ENCODE data around the gene DPYD. TPM values are rescaled to one million over a fixed set of nuclear protein-coding genes. Genes with fewer than 3 reads are reported as not detected.

Gene DPYD
- total RNA-seq, 1 donor, result 81.4 TPM

DNA sequence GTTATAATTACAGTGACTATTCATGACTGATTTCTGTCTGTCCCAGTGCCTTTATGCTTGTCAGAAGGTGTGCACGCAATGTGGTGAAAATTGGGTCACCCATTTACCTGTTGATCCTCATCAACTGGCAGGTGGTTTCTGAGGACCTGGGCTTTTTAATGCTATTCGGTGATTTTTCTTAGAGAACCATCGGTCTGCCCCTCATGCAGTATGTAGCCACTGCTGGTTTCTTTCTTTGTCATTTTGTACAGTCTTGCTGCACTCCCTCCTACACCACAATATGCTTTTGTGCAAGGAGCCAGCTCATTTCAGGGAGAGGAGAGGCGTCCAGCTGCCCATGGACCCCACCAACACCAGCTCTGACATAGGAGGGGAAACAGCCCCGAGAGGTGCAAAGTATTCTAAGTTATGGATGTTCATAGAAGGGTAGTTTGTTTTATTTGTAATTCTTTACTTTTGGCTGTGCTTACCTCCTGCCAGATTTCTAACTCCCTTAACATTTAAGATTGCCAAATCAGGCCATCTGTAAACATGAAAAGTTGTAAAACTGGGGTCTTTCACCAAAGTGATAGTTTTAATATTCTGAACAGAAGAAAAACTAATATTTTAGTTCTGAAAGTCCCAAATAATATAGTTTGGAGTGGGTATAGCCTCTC is 873.9 kb downstream of the DPYD start:
- Histone ChIP-seq H3K27ac (ENCODE audit: low read depth, low read length) (no peak overlapping the region), H3K9me3 (ENCODE audit: low read depth, low read length) (peaks cover 2% of the 10 kb centered on the region), H4K20me1 (ENCODE audit: insufficient read depth, low read length) (no peaks in the 10 kb centered on the region), H3K4me3 (ENCODE audit: insufficient read depth, low read length) (no peak overlapping the region), H2AFZ (ENCODE audit: low read length) (no peak overlapping the region), H3K4me2 (ENCODE audit: insufficient read depth, low read length) (no peak overlapping the region), H3K4me1 (ENCODE audit: insufficient read depth, low read length) (peaks cover 13% of the 10 kb centered on the region), H3K27me3 (ENCODE audit: insufficient read depth, low read length) (no peaks in the 10 kb centered on the region), H3K79me2 (ENCODE audit: insufficient read depth, low read length) (no peaks in the 10 kb centered on the region), H3K36me3 (ENCODE audit: insufficient read depth, low read length) (no peaks in the 10 kb centered on the region)
- no peak for DNase-seq (ENCODE audit: insufficient read length, low spot score, missing footprints)
- TF ChIP-seq, protein P1, sequence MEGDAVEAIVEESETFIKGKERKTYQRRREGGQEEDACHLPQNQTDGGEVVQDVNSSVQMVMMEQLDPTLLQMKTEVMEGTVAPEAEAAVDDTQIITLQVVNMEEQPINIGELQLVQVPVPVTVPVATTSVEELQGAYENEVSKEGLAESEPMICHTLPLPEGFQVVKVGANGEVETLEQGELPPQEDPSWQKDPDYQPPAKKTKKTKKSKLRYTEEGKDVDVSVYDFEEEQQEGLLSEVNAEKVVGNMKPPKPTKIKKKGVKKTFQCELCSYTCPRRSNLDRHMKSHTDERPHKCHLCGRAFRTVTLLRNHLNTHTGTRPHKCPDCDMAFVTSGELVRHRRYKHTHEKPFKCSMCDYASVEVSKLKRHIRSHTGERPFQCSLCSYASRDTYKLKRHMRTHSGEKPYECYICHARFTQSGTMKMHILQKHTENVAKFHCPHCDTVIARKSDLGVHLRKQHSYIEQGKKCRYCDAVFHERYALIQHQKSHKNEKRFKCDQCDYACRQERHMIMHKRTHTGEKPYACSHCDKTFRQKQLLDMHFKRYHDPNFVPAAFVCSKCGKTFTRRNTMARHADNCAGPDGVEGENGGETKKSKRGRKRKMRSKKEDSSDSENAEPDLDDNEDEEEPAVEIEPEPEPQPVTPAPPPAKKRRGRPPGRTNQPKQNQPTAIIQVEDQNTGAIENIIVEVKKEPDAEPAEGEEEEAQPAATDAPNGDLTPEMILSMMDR (IDR thresholded peaks at IDR 0.05; ENCODE audit: extremely low read depth, low read depth, low read length), result no peak

DNA sequence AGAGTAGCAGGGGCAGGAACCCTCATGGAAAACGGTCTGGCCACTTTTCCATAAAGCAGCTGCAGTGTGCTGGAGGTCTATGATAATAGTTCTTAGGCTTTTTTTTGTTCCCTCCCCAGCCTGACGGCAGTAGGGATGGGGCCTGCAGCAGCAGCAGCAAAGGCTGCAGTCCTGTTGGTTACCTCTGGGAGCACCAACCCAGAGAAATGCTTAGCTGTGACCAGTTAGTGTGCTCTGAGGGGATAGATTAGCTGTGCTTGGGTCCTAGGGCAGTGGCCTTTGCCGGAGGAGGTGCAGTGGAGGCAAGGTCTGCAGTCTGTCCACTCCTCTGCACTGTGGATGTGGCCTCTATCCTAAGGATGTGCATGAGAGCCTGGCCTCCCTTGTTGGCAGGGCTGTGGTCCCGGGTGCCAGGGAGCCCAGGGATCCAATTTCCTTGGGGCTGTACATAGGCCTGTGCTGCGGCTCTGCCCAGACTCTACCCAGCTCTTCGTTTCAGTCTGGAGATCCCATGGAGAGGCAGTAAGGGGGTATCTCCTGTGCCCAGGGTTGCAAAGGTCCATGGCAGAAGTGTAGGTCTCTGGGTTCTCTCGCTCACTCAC is 876.6 kb downstream of the DPYD start:
- no peaks in the 10 kb centered on the region for H3K79me2 ChIP-seq (ENCODE audit: insufficient read depth, low read length)
- H3K4me3 ChIP-seq (ENCODE audit: insufficient read depth, low read length), result no peak overlapping the region
- H4K20me1 ChIP-seq (ENCODE audit: insufficient read depth, low read length), result no peaks in the 10 kb centered on the region
- TF ChIP-seq, protein P1 (IDR thresholded peaks at IDR 0.05; ENCODE audit: extremely low read depth, low read depth, low read length), result no peak
- H3K36me3 ChIP-seq (ENCODE audit: insufficient read depth, low read length), result no peaks in the 10 kb centered on the region
- no peak overlapping the region for H2AFZ ChIP-seq (ENCODE audit: low read length)
- H3K4me1 ChIP-seq (ENCODE audit: insufficient read depth, low read length), result peaks cover 12% of the 10 kb centered on the region
- H3K27me3 ChIP-seq (ENCODE audit: insufficient read depth, low read length), result no peaks in the 10 kb centered on the region
- no peak overlapping the region for H3K27ac ChIP-seq (ENCODE audit: low read depth, low read length)
- H3K9me3 ChIP-seq (ENCODE audit: low read depth, low read length), result peaks cover 2% of the 10 kb centered on the region
- DNase-seq (ENCODE audit: insufficient read length, low spot score, missing footprints), result no peak
- no peak overlapping the region for H3K4me2 ChIP-seq (ENCODE audit: insufficient read depth, low read length)

DNA sequence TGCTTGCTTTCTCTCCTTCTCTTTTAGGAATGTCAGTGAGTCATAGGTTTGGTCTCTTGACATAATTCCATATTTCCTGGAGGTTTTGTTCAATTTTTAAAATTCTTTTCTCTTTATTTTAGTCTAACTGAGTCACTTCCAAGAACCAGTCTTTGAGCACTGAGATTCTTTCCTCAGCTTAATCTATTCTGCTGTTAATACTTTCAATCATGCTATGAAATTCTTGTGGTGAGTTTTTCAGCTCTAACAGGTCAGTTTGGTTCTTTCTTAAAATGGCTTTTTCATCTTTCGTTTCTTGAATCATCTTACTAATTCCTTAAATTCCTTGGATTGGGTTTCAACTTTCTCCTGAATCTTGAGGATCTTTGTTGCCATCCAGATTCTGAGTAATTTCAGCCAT is 878.3 kb downstream of the DPYD start:
- no peak overlapping the region for H2AFZ ChIP-seq (ENCODE audit: low read length)
- no peaks in the 10 kb centered on the region for H3K79me2 ChIP-seq (ENCODE audit: insufficient read depth, low read length)
- no peaks in the 10 kb centered on the region for H3K36me3 ChIP-seq (ENCODE audit: insufficient read depth, low read length)
- no peaks in the 10 kb centered on the region for H3K27me3 ChIP-seq (ENCODE audit: insufficient read depth, low read length)
- H3K4me1 ChIP-seq (ENCODE audit: insufficient read depth, low read length), result peaks cover 12% of the 10 kb centered on the region
- no peak overlapping the region for H3K4me3 ChIP-seq (ENCODE audit: insufficient read depth, low read length)
- no peaks in the 10 kb centered on the region for H4K20me1 ChIP-seq (ENCODE audit: insufficient read depth, low read length)
- peak overlapping the region; percentile 52 for H3K27ac ChIP-seq (ENCODE audit: low read depth, low read length)
- no peak overlapping the region for H3K4me2 ChIP-seq (ENCODE audit: insufficient read depth, low read length)
- DNase-seq (ENCODE audit: insufficient read length, low spot score, missing footprints), result no peak
- peaks cover 2% of the 10 kb centered on the region for H3K9me3 ChIP-seq (ENCODE audit: low read depth, low read length)
- TF ChIP-seq, protein P1 (IDR thresholded peaks at IDR 0.05; ENCODE audit: extremely low read depth, low read depth, low read length), result no peak

DNA sequence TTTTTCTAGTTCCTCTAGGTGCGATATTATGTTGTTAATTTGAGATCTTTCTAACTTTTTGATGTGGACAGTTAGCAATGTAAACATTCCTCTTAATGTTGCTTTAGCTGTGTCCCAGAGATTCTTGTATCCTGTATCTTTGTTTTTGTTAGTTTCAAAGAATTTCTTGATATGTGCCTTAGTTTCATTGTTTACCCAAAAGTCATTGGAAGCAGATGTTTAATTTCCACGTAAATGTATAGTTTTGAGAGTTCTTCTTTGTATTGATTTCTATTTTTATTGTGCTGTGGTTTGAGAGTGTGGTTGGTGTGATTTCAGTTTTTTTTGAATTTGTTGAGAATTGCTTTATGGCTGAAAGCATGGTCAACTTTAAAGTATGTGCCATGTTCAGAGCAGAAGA is 879.8 kb downstream of the DPYD start:
- no peak overlapping the region for H3K4me2 ChIP-seq (ENCODE audit: insufficient read depth, low read length)
- no peaks in the 10 kb centered on the region for H3K27me3 ChIP-seq (ENCODE audit: insufficient read depth, low read length)
- no peak overlapping the region for H2AFZ ChIP-seq (ENCODE audit: low read length)
- TF ChIP-seq, protein P1 (IDR thresholded peaks at IDR 0.05; ENCODE audit: extremely low read depth, low read depth, low read length), result no peak
- H3K9me3 ChIP-seq (ENCODE audit: low read depth, low read length), result peaks cover 2% of the 10 kb centered on the region
- peaks cover 12% of the 10 kb centered on the region for H3K4me1 ChIP-seq (ENCODE audit: insufficient read depth, low read length)
- no peak overlapping the region for H3K27ac ChIP-seq (ENCODE audit: low read depth, low read length)
- no peaks in the 10 kb centered on the region for H3K36me3 ChIP-seq (ENCODE audit: insufficient read depth, low read length)
- no peak overlapping the region for H3K4me3 ChIP-seq (ENCODE audit: insufficient read depth, low read length)
- no peak for DNase-seq (ENCODE audit: insufficient read length, low spot score, missing footprints)
- no peaks in the 10 kb centered on the region for H4K20me1 ChIP-seq (ENCODE audit: insufficient read depth, low read length)
- no peaks in the 10 kb centered on the region for H3K79me2 ChIP-seq (ENCODE audit: insufficient read depth, low read length)
